T-cell (primary cell): ENCODE results near the gene TST. TPM values are rescaled to one million over a fixed set of nuclear protein-coding genes. Genes with fewer than 3 reads are reported as not detected.
A peak's percentile ranks its signal among the peaks of the same experiment; 100 is the strongest.

Experiments
- ATAC-seq, 4 experiments: fragments of 200-7000 bp in 3 of 4; fragments of 150-1000 bp in 1 of 4; cut with Tn5 transposase; replicated peaks in 1 of 4; 1 replicate in 3 of 4; 2 replicates in 1 of 4; pipeline ENCODE4 v1.10.0; 2021; ENCODE audit warnings: moderate library complexity in 3 of 4, mild to moderate bottlenecking in 2 of 4, moderate number of reproducible peaks in 1 of 4
- CTCF ChIA-PET, 2 donors: fragments of 300-600 bp; sonication (Branson Sonifier 250); formaldehyde crosslinking; loops; one replicate each; lab custom pipeline; 2022; ENCODE audit warnings: antibody characterized with exemption in 2 of 2; lab: Charles Lee
- POLR2A ChIA-PET, 2 donors: fragments of 300-600 bp; sonication (Branson Sonifier 250); formaldehyde crosslinking; loops; one replicate each; lab custom pipeline; 2022; ENCODE audit warnings: antibody characterized with exemption in 2 of 2; lab: Charles Lee
- DNase-seq, 35 experiments: peaks; one replicate each; pipeline versions ENCODE4 v3.0.0 to v3.0.0-alpha.2; 2013 to 2023
- H3K27ac ChIP-seq: one replicate; pipeline ENCODE4 v1.5.1; 2013; ENCODE audit warnings: low read length
- H3K27me3 ChIP-seq, 2 experiments: replicated peaks in 1 of 2; 1 replicate in 1 of 2; 2 replicates in 1 of 2; pipeline versions ENCODE4 v1.6.1 to v1.7.0; 2013; ENCODE audit warnings: low read length in 1 of 2, mixed read lengths in 1 of 2; ENCODE audit not compliant: control insufficient read depth in 2 of 2, insufficient read depth in 2 of 2; ENCODE audit errors: extremely low read depth in 1 of 2
- H3K36me3 ChIP-seq, 2 donors: 1 replicate in 1 of 2; 2 replicates in 1 of 2; pipeline versions ENCODE4 v1.6.1 to v1.7.0; 2013; ENCODE audit warnings: low read length in 1 of 2; ENCODE audit not compliant: control insufficient read depth in 2 of 2, insufficient read depth in 1 of 2; ENCODE audit errors: extremely low read depth in 1 of 2
- H3K4me1 ChIP-seq, 2 experiments: 1 replicate in 1 of 2; 2 replicates in 1 of 2; pipeline versions ENCODE4 v1.6.1 to v1.7.0; 2013; ENCODE audit warnings: low read length in 2 of 2, mixed read lengths in 1 of 2; ENCODE audit not compliant: insufficient read depth in 2 of 2, control insufficient read depth in 1 of 2; ENCODE audit errors: extremely low read depth in 1 of 2
- H3K4me3 ChIP-seq, 2 donors: 1 replicate in 1 of 2; 2 replicates in 1 of 2; pipeline versions ENCODE4 v1.5.1 to v1.7.0; 2013; ENCODE audit warnings: mild to moderate bottlenecking in 2 of 2, low read length in 1 of 2, moderate library complexity in 1 of 2; ENCODE audit not compliant: control insufficient read depth in 1 of 2; ENCODE audit errors: extremely low read depth in 1 of 2
- H3K9me3 ChIP-seq: 2 replicates; pipeline ENCODE4 v1.7.0; 2013
- H3K27ac Mint-ChIP-seq, 2 donors: one replicate each; pipeline ENCODE4 v1.8.0; 2020 to 2021; ENCODE audit warnings: mild to moderate bottlenecking in 2 of 2, mixed read lengths in 2 of 2
- H3K27me3 Mint-ChIP-seq, 2 donors: one replicate each; pipeline ENCODE4 v1.8.0; 2021 to 2022; ENCODE audit warnings: mixed read lengths in 2 of 2
- H3K36me3 Mint-ChIP-seq: one replicate; pipeline ENCODE4 v1.8.0; 2021; ENCODE audit warnings: mixed read lengths
- H3K4me1 Mint-ChIP-seq, 3 donors: one replicate each; pipeline ENCODE4 v1.8.0; 2020 to 2022; ENCODE audit warnings: mixed read lengths in 3 of 3, mild to moderate bottlenecking in 1 of 3
- H3K4me3 Mint-ChIP-seq, 3 donors: one replicate each; pipeline ENCODE4 v1.8.0; 2020 to 2022; ENCODE audit warnings: mild to moderate bottlenecking in 3 of 3, mixed read lengths in 3 of 3, moderate library complexity in 3 of 3
- H3K9me3 Mint-ChIP-seq, 3 donors: one replicate each; pipeline ENCODE4 v1.8.0; 2020 to 2022; ENCODE audit warnings: mixed read lengths in 3 of 3
- WGBS: methylation state at CpG from one replicate; pipeline ENCODE4 v1.1.5; 2013; ENCODE audit warnings: missing lambda C conversion rate; ENCODE audit not compliant: insufficient coverage; 5-methylcytosine and 5-hydroxymethylcytosine counted together
- total RNA-seq, 35 experiments: library from RNA in 6 of 35; stranded (reverse) in 6 of 35; fragments of 120-200 nt in 1 of 35; gene quantifications; one replicate each; pipeline versions ENCODE4 v1.2.1 to v1.2.4 and lab custom pipeline; 2013 to 2026

TST gene
- total RNA-seq = 1 to 10 TPM in 3 of 5 donors, under 1 TPM in 2; 0.61 to 2.2 (median 1.0) TPM
- 1.5 TPM for total RNA-seq (2013)
- 0 to 2.6 (median 0.49) reads per million in 29 experiments for total RNA-seq (lab: John Stamatoyannopoulos, UW)

GRCh38 chr22:37019309-37020191 is at the start of gene TST, which contains the start of gene MPST:
Gene TST, minus strand, starts transcription at chr22:37019447. Its CDS starts 715 bp downstream, at chr22:37018732.
Gene MPST, plus strand, starts transcription at chr22:37019742. Its CDS starts 95 bp downstream, at chr22:37019837.
- ATAC-seq = peak; percentile 68 to 80 (median 74)
- no peaks in the 10 kb centered on the region for H3K36me3 Mint-ChIP-seq
- peaks cover 4 to 16% (median 6%) of the 10 kb centered on the region in 3 donors for H3K4me1 Mint-ChIP-seq
- peak within 1 kb of the TSS in 1 of 2 donors; percentile 49 for H3K27ac Mint-ChIP-seq
- peaks cover 0 to 24% of the 10 kb centered on the region in 2 experiments for H3K27me3 ChIP-seq
- peaks cover 0 to 27% of the 10 kb centered on the region in 2 experiments for H3K4me1 ChIP-seq
- no peaks in the 10 kb centered on the region for H3K36me3 ChIP-seq
- H3K9me3 Mint-ChIP-seq = no peaks in the 10 kb centered on the region
- H3K9me3 ChIP-seq = no peaks in the 10 kb centered on the region
- DNase-seq = peak in 22 of 35 experiments; percentile 8 to 59 (median 26)
- ChIA-PET CTCF (no interaction called here), POLR2A (interaction anchor here in 1 of 2 donors (0.5 kb wide), 1 partner anchor 1084 kb away, joined by 5 read pairs; no protein-coding TSS in a partner anchor)
- peaks cover 4 to 9% of the 10 kb centered on the region in 2 donors for H3K27me3 Mint-ChIP-seq
- no peak within 1 kb of the TSS for H3K27ac ChIP-seq
- 0% methylated on average over 87 of the region's 107 CpGs for WGBS
- H3K4me3 Mint-ChIP-seq = peak within 1 kb of the TSS; percentile 74 to 82 (median 79)
- peak within 1 kb of the TSS; percentile 46 to 66 for H3K4me3 ChIP-seq

DNA sequence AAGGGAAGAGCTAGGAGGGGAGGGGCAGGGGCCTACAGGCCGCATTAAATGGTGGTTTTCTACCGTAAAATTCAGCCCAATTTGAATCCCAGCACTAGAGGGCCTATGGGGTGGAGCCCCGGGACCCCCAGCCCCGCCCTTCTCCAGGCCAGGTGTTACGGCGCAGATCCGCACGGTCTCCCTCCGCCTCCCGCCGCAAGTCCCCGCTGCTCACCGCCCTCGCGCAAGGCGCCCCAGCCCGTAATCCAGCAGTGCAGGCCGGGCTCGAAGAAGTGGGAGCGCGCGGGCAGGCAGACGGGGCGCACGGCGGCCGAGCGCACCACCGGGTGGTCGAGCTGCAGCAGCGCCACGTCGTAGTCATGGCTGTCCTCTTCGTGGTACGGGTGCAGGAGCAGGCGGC is 49.6 kb upstream of the TST start:
- Histone ChIP-seq H3K27ac (no peak overlapping the region), H3K9me3 (no peaks in the 10 kb centered on the region), H3K4me1 (peaks cover 0 to 4% of the 10 kb centered on the region in 2 experiments), H3K27me3 (peaks cover 3 to 48% of the 10 kb centered on the region in 2 experiments), H3K4me3 (no peak overlapping the region), H3K36me3 (no peaks in the 10 kb centered on the region)
- ChIA-PET CTCF (no interaction called here), POLR2A (no interaction called here)
- peaks cover 0 to 2% (median 0%) of the 10 kb centered on the region in 3 donors for H3K4me1 Mint-ChIP-seq
- H3K36me3 Mint-ChIP-seq = peaks cover 8% of the 10 kb centered on the region
- no peak overlapping the region for H3K4me3 Mint-ChIP-seq
- no peaks in the 10 kb centered on the region for H3K9me3 Mint-ChIP-seq
- H3K27me3 Mint-ChIP-seq = peaks cover 12 to 24% of the 10 kb centered on the region in 2 donors
- peak in 1 of 35 experiments; percentile 10 for DNase-seq
- peak in 1 of 4 experiments; percentile 47 for ATAC-seq
- WGBS = 16% methylated on average over 32 of the region's 36 CpGs
- H3K27ac Mint-ChIP-seq = no peak overlapping the region

DNA sequence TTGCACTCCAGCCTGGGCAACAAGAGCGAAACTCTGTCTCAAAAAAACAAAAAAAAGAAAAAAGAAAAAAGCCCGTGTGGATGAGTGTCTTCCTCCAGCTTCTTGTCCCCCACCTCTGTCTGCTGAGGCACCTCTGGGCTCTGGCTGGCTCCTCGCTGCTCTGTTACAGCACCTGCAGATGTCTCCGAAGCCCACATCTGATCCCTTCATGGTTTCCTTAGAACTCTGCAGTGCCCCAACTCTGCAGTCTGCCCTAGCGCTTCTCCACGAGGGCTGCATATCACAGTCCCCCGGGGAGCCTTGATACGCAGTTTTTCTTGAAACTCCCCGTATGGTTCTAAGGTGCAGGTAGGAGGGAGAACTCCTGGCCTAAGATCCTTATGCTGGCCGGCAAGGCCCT is 48.2 kb upstream of the TST start:
- no peak overlapping the region for H3K27ac Mint-ChIP-seq
- ChIA-PET CTCF (interaction anchor here in 1 of 2 donors (0.6 kb wide), 1 partner anchor 298 kb away, joined by 4 read pairs; no protein-coding TSS in a partner anchor), POLR2A (no interaction called here)
- Histone ChIP-seq H3K27ac (no peak overlapping the region), H3K36me3 (peaks cover 0 to 2% of the 10 kb centered on the region in 2 donors), H3K27me3 (peaks cover 3 to 48% of the 10 kb centered on the region in 2 experiments), H3K9me3 (no peaks in the 10 kb centered on the region), H3K4me1 (peaks cover 0 to 9% of the 10 kb centered on the region in 2 experiments), H3K4me3 (no peak overlapping the region)
- WGBS = 71% methylated on average over 9 of the region's 10 CpGs
- peaks cover 12 to 24% of the 10 kb centered on the region in 2 donors for H3K27me3 Mint-ChIP-seq
- no peak for ATAC-seq
- peaks cover 11% of the 10 kb centered on the region for H3K36me3 Mint-ChIP-seq
- H3K4me3 Mint-ChIP-seq = no peak overlapping the region
- no peaks in the 10 kb centered on the region for H3K9me3 Mint-ChIP-seq
- no peak for DNase-seq
- peaks cover 4 to 7% (median 7%) of the 10 kb centered on the region in 3 donors for H3K4me1 Mint-ChIP-seq

DNA sequence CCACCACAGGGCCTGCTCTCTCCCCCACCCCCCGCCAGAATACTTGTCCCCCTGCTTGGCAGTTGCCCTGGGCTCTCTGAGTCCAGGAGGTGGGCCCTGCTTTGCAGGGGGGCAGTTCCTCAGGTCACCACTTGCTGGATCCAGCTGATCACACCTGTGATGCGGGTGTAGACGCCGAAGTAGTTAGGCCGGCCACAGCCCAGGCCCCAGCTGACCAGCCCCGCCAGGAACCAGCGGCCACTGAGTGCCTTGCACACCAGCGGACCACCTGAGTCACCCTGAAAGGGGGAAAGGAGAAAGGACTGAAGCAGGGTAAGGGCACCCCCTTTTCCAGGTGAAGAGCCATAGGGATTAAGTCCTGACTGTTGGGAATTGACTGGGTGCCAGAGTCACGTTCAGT is 46.7 kb upstream of the TST start:
- no peak overlapping the region for H3K27ac Mint-ChIP-seq
- POLR2A ChIA-PET = no interaction called here

DNA sequence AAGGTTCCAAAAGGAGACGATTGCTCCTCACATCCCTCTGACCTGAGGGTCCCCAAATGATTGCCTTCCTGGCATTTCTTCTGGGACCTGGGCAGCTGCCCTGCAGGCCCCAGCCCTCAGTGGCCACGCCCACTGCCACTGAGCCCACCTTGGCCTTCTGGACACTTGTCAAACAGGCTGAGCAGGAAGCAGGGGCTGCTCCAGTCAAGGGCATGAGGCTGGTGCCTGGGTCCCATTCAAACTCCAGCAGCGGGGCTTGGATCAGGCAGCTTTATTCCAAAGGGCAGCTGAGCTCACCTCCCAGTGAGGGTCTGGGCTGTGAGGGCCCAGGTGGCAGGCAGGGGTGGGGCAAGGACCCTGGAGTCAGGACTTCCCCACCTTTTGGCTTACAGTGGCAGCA is 45.9 kb upstream of the TST start:
- ChIA-PET CTCF (interaction anchor here in 1 of 2 donors (1.2 kb wide), 1 partner anchor 14 kb away, joined by 3 read pairs; no protein-coding TSS in a partner anchor), POLR2A (no interaction called here)
- peaks cover 12% of the 10 kb centered on the region for H3K36me3 Mint-ChIP-seq
- no peak overlapping the region for H3K4me3 Mint-ChIP-seq
- H3K36me3 ChIP-seq = peaks cover 0 to 8% of the 10 kb centered on the region in 2 donors
- peaks cover 6 to 12% (median 7%) of the 10 kb centered on the region in 3 donors for H3K4me1 Mint-ChIP-seq
- peaks cover 3 to 31% of the 10 kb centered on the region in 2 experiments for H3K27me3 ChIP-seq
- no peak overlapping the region for H3K4me3 ChIP-seq
- no peak overlapping the region for H3K27ac ChIP-seq
- no peak for DNase-seq
- WGBS = 74% methylated on average over 3 of the region's 3 CpGs
- peaks cover 0 to 16% of the 10 kb centered on the region in 2 experiments for H3K4me1 ChIP-seq
- no peaks in the 10 kb centered on the region for H3K9me3 ChIP-seq
- H3K27ac Mint-ChIP-seq = no peak overlapping the region
- ATAC-seq = no peak
- H3K9me3 Mint-ChIP-seq = no peaks in the 10 kb centered on the region
- peaks cover 8 to 21% of the 10 kb centered on the region in 2 donors for H3K27me3 Mint-ChIP-seq

More for the DNA sequence above, 46.7 kb upstream of the TST start:
- H3K4me3 Mint-ChIP-seq = no peak overlapping the region
- H3K27me3 Mint-ChIP-seq = peaks cover 12 to 24% of the 10 kb centered on the region in 2 donors
- H3K4me1 Mint-ChIP-seq = peaks cover 6 to 7% (median 7%) of the 10 kb centered on the region in 3 donors
- peaks cover 0 to 2% of the 10 kb centered on the region in 2 donors for H3K36me3 ChIP-seq
- peaks cover 3 to 38% of the 10 kb centered on the region in 2 experiments for H3K27me3 ChIP-seq
- no peaks in the 10 kb centered on the region for H3K9me3 ChIP-seq
- H3K27ac ChIP-seq = no peak overlapping the region
- no peak overlapping the region for H3K4me3 ChIP-seq
- CTCF ChIA-PET = no interaction called here
- ATAC-seq (no peak), DNase-seq (no peak)
- H3K4me1 ChIP-seq = peaks cover 0 to 9% of the 10 kb centered on the region in 2 experiments
- WGBS = 89% methylated on average over 9 of the region's 9 CpGs
- no peaks in the 10 kb centered on the region for H3K9me3 Mint-ChIP-seq
- peaks cover 11% of the 10 kb centered on the region for H3K36me3 Mint-ChIP-seq

GRCh38 chr22:37064553-37064952 is 45.3 kb upstream of the TST start:
- Mint-ChIP-seq H3K27me3 (peaks cover 2 to 14% of the 10 kb centered on the region in 2 donors), H3K27ac (no peak overlapping the region), H3K4me1 (peaks cover 6 to 16% (median 7%) of the 10 kb centered on the region in 3 donors), H3K9me3 (no peaks in the 10 kb centered on the region), H3K4me3 (no peak overlapping the region), H3K36me3 (peaks cover 13% of the 10 kb centered on the region)
- 95% methylated on average over 11 of the region's 11 CpGs for WGBS
- ChIA-PET POLR2A (no interaction called here), CTCF (interaction anchor here in 1 of 2 donors (1.2 kb wide), 1 partner anchor 15 kb away, joined by 3 read pairs; no protein-coding TSS in a partner anchor)
- H3K4me1 ChIP-seq = peaks cover 0 to 23% of the 10 kb centered on the region in 2 experiments
- no peaks in the 10 kb centered on the region for H3K9me3 ChIP-seq
- H3K4me3 ChIP-seq = no peak overlapping the region
- DNase-seq (no peak), ATAC-seq (no peak)
- peaks cover 0 to 24% of the 10 kb centered on the region in 2 experiments for H3K27me3 ChIP-seq
- no peak overlapping the region for H3K27ac ChIP-seq
- peaks cover 0 to 8% of the 10 kb centered on the region in 2 donors for H3K36me3 ChIP-seq
